ENCODE data around the gene RPL4.

DNA sequence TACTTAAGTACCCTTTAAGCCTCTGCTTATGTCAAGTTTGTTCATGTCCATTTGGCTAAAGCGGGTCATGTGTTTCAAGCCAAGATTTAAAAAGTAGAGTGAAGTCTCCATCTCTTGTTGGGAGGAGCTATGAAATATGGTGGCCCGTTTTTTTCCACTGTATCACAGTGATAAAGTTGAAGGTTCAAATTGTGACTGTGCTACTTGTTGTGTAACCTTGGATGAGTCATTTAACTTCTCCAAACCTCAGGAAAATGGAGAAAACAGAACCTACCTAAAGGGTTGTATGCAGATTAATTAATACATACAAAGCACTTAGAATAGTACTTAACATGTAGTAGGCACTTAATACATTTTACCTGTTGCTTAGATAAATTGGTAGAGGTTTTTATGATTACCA, 50.5 kb downstream of the RPL4 start:
- no peak for TF ChIP-seq POLR2AphosphoS5 (IDR thresholded peaks at IDR 0.05; ENCODE audit: low read depth, low read length)
- TF ChIP-seq, protein P1, sequence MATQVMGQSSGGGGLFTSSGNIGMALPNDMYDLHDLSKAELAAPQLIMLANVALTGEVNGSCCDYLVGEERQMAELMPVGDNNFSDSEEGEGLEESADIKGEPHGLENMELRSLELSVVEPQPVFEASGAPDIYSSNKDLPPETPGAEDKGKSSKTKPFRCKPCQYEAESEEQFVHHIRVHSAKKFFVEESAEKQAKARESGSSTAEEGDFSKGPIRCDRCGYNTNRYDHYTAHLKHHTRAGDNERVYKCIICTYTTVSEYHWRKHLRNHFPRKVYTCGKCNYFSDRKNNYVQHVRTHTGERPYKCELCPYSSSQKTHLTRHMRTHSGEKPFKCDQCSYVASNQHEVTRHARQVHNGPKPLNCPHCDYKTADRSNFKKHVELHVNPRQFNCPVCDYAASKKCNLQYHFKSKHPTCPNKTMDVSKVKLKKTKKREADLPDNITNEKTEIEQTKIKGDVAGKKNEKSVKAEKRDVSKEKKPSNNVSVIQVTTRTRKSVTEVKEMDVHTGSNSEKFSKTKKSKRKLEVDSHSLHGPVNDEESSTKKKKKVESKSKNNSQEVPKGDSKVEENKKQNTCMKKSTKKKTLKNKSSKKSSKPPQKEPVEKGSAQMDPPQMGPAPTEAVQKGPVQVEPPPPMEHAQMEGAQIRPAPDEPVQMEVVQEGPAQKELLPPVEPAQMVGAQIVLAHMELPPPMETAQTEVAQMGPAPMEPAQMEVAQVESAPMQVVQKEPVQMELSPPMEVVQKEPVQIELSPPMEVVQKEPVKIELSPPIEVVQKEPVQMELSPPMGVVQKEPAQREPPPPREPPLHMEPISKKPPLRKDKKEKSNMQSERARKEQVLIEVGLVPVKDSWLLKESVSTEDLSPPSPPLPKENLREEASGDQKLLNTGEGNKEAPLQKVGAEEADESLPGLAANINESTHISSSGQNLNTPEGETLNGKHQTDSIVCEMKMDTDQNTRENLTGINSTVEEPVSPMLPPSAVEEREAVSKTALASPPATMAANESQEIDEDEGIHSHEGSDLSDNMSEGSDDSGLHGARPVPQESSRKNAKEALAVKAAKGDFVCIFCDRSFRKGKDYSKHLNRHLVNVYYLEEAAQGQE (IDR thresholded peaks at IDR 0.05; ENCODE audit: insufficient read depth in 1 of 2, low read depth in 2 of 2, low read length in 2 of 2): no peak
- no peak for TF ChIP-seq TAF1 (IDR thresholded peaks at IDR 0.05; ENCODE audit: borderline replicate concordance, insufficient read depth, low read length)
